Measurements from ENCODE around the gene SLC6A7.
"Not testable (repeated sequence)": the region's sequence is repeated elsewhere in the genome, so short reads cannot be mapped to it uniquely, and the experiment has no call there.

The SLC6A7 gene

GRCh38 chr5:150219142-150219541, 29.3 kb downstream of the SLC6A7 start:
- DNase-seq, result no peak

- DNase-seq, result no peak
Observed at GRCh38 chr5:150219861-150220260, 30.0 kb downstream of the SLC6A7 start.

GRCh38 chr5:150221471-150221870, 31.6 kb downstream of the SLC6A7 start:
- no peak for DNase-seq

GRCh38 chr5:150222906-150223305, 33.0 kb downstream of the SLC6A7 start:
- DNase-seq, result no peak

- DNase-seq, result no peak
Observed at GRCh38 chr5:150223474-150223873, 33.6 kb downstream of the SLC6A7 start.

- no peak for DNase-seq
Observed at GRCh38 chr5:150224483-150225027, 34.7 kb downstream of the SLC6A7 start.

GRCh38 chr5:150227036-150227435, 37.2 kb downstream of the SLC6A7 start:
- DNase-seq, result no peak

GRCh38 chr5:150227606-150228273, 37.9 kb downstream of the SLC6A7 start:
- no peak for DNase-seq

- no peak for DNase-seq
Observed at GRCh38 chr5:150229571-150229970, 39.7 kb downstream of the SLC6A7 start.

GRCh38 chr5:150230842-150231241, 41.0 kb downstream of the SLC6A7 start:
- DNase-seq, result no peak

GRCh38 chr5:150233706-150234105, 43.8 kb downstream of the SLC6A7 start:
- not testable (repeated sequence) for DNase-seq

GRCh38 chr5:150234576-150235499, 45.0 kb downstream of the SLC6A7 start:
- DNase-seq, result no peak

GRCh38 chr5:150235500-150235854, 45.6 kb downstream of the SLC6A7 start:
- DNase-seq, result no peak

- DNase-seq, result no peak
Observed at GRCh38 chr5:150236313-150236712, 46.5 kb downstream of the SLC6A7 start.

GRCh38 chr5:150236981-150237754, 47.3 kb downstream of the SLC6A7 start:
- no peak for DNase-seq

GRCh38 chr5:150238646-150239045, 48.8 kb downstream of the SLC6A7 start:
- no peak for DNase-seq

GRCh38 chr5:150239099-150239793, 49.4 kb downstream of the SLC6A7 start:
- DNase-seq, result no peak

GRCh38 chr5:150239794-150240122, 49.9 kb downstream of the SLC6A7 start:
- DNase-seq, result no peak

- DNase-seq, result no peak
Observed at GRCh38 chr5:150241298-150242160, 51.7 kb downstream of the SLC6A7 start.

- DNase-seq, result no peak
Observed at GRCh38 chr5:150242251-150242894, 52.5 kb downstream of the SLC6A7 start.

GRCh38 chr5:150243590-150243989, 53.7 kb downstream of the SLC6A7 start:
- no peak for DNase-seq
